Activated naive CD8-positive, alpha-beta T cell treated with anti-CD3 and anti-CD28 coated beads, Interleukin-2, amount 10 ng/mL, durations not matched to agents 7 days and 5 days (primary cell): ENCODE measurements around the gene ERG28. TPM values are rescaled to one million over a fixed set of nuclear protein-coding genes. Genes with fewer than 3 reads are reported as not detected.
"Not testable (repeated sequence)": the region's sequence is repeated elsewhere in the genome, so short reads cannot be mapped to it uniquely, and the experiment has no call there.

ENCODE experiments used
- ATAC-seq: fragments of 150-1000 bp; cut with Tn5 transposase; one replicate; pipeline ENCODE4 v1.10.0; 2021; ENCODE audit warnings: low read depth, moderate library complexity
- POLR2A ChIA-PET: fragments of 350-600 bp; sonication (Branson Sonifier 250); formaldehyde crosslinking; loops from one replicate; lab custom pipeline; 2021; ENCODE audit warnings: antibody characterized with exemption; lab: Charles Lee
- DNase-seq: peaks from one replicate; pipeline ENCODE4 v3.0.0; 2021
- H3K27ac Mint-ChIP-seq: one replicate; pipeline ENCODE4 v1.8.0; 2022; ENCODE audit warnings: mild to moderate bottlenecking, mixed read lengths
- H3K27me3 Mint-ChIP-seq: one replicate; pipeline ENCODE4 v1.8.0; 2022; ENCODE audit warnings: mild to moderate bottlenecking, moderate library complexity, mixed read lengths
- H3K36me3 Mint-ChIP-seq: one replicate; pipeline ENCODE4 v1.8.0; 2021; ENCODE audit warnings: mild to moderate bottlenecking, mixed read lengths
- H3K4me1 Mint-ChIP-seq: one replicate; pipeline ENCODE4 v1.8.0; 2021; ENCODE audit warnings: mixed read lengths
- H3K4me3 Mint-ChIP-seq: one replicate; pipeline ENCODE4 v1.8.0; 2022; ENCODE audit warnings: mild to moderate bottlenecking, moderate library complexity, mixed read lengths
- H3K9me3 Mint-ChIP-seq: one replicate; pipeline ENCODE4 v1.8.0; 2021; ENCODE audit warnings: mixed read lengths
- total RNA-seq, 2 experiments: library from RNA; stranded (reverse); gene quantifications; one replicate each; pipeline ENCODE4 v1.2.3, GENCODE V29; 2021

Gene ERG28
- total RNA-seq, 2 experiments from 2014 or later, result 16.0 to 16.5 TPM

- Mint-ChIP-seq H3K27ac (no peak overlapping the region), H3K36me3 (no peaks in the 10 kb centered on the region), H3K4me3 (no peak overlapping the region), H3K27me3 (peaks cover 2% of the 10 kb centered on the region), H3K4me1 (no peaks in the 10 kb centered on the region), H3K9me3 (peaks cover 7% of the 10 kb centered on the region)
- DNase-seq (no peak), ATAC-seq (no peak)
- POLR2A ChIA-PET, result no interaction called here
Observed at GRCh38 chr14:75605916-75606315, 54.8 kb downstream of the ERG28 start.

- ATAC-seq (no peak), DNase-seq (no peak)
- Mint-ChIP-seq H3K9me3 (peaks cover 7% of the 10 kb centered on the region), H3K36me3 (no peaks in the 10 kb centered on the region), H3K4me1 (no peaks in the 10 kb centered on the region), H3K4me3 (no peak overlapping the region), H3K27ac (no peak overlapping the region), H3K27me3 (peaks cover 2% of the 10 kb centered on the region)
- POLR2A ChIA-PET, result no interaction called here
Observed at GRCh38 chr14:75604979-75605851, 55.5 kb downstream of the ERG28 start.

GRCh38 chr14:75602503-75602902 is 58.2 kb downstream of the ERG28 start:
- H3K36me3 Mint-ChIP-seq, result no peaks in the 10 kb centered on the region
- no peak for ATAC-seq
- H3K9me3 Mint-ChIP-seq, result peaks cover 3% of the 10 kb centered on the region
- DNase-seq, result no peak
- POLR2A ChIA-PET, result no interaction called here
- no peak overlapping the region for H3K27ac Mint-ChIP-seq
- peaks cover 2% of the 10 kb centered on the region for H3K27me3 Mint-ChIP-seq
- no peak overlapping the region for H3K4me3 Mint-ChIP-seq
- H3K4me1 Mint-ChIP-seq, result no peaks in the 10 kb centered on the region

- H3K36me3 Mint-ChIP-seq, DNase-seq, ATAC-seq, POLR2A ChIA-PET, H3K4me3 Mint-ChIP-seq, H3K4me1 Mint-ChIP-seq, H3K27me3 Mint-ChIP-seq, H3K27ac Mint-ChIP-seq, H3K9me3 Mint-ChIP-seq: not testable (repeated sequence)
Observed at GRCh38 chr14:75601061-75601460, 59.6 kb downstream of the ERG28 start.

- H3K36me3 Mint-ChIP-seq, POLR2A ChIA-PET, DNase-seq, H3K4me3 Mint-ChIP-seq, H3K27me3 Mint-ChIP-seq, H3K4me1 Mint-ChIP-seq, ATAC-seq, H3K27ac Mint-ChIP-seq, H3K9me3 Mint-ChIP-seq: not testable (repeated sequence)
Observed at GRCh38 chr14:75600100-75600499, 60.6 kb downstream of the ERG28 start.

Other genes with a start within 250 kb of the ERG28 start
- 1 to 10 TPM; 1.6 to 3.0 TPM for gene JDP2, start 232.9 kb downstream of the ERG28 start, total RNA-seq
- gene BATF, start 138.4 kb downstream of the ERG28 start, total RNA-seq, result 10 to 100 TPM; 31.3 to 34.1 TPM
- gene FLVCR2, start 82.3 kb downstream of the ERG28 start, total RNA-seq, result 1 to 10 TPM in 1 of 2 experiments, under 1 TPM in 1; 0.74 to 5.0 TPM
- 10 to 100 TPM; 31.8 to 32.7 TPM for gene TTLL5, start 370 bp upstream of the ERG28 start, total RNA-seq